GM21390 (cell line): ENCODE measurements around the gene TESPA1.
A peak's percentile ranks its signal among the peaks of the same experiment; 100 is the strongest.
"Not testable (repeated sequence)": the region's sequence is repeated elsewhere in the genome, so short reads cannot be mapped to it uniquely, and the experiment has no call there.

Source experiments
- ATAC-seq: cut with Tn5 transposase; IDR thresholded peaks from one replicate; pipeline ENCODE4 v1.9.1; 2021; ENCODE audit not compliant: unreplicated experiment

Gene TESPA1

GRCh38 chr12:54949073-54949711, 35.4 kb downstream of the TESPA1 start:
- ATAC-seq, result no peak

- no peak for ATAC-seq
Measured at GRCh38 chr12:54948171-54948570, 36.4 kb downstream of the TESPA1 start.

GRCh38 chr12:54945082-54945481, 39.5 kb downstream of the TESPA1 start:
- no peak for ATAC-seq

DNA sequence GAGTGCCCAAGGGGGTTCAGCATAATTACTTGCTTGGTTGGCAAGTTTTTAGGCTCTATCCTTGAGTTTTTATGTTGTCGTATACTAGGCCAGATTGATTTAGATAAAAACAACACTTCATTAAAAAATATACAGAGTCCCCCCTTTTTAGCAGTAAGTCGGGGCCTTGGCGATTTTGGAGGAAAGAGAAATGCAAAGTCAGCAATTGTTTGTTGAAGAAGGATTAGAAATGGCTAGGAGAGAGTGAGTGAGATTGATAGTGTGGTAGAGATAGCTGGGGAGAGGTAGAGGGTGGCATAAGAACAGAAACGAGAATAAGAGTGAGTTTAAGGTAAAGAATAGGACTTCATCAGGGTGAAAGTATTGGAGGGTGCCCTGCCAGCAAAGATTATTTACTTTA, 41.3 kb downstream of the TESPA1 start:
- ATAC-seq, result not testable (repeated sequence)

DNA sequence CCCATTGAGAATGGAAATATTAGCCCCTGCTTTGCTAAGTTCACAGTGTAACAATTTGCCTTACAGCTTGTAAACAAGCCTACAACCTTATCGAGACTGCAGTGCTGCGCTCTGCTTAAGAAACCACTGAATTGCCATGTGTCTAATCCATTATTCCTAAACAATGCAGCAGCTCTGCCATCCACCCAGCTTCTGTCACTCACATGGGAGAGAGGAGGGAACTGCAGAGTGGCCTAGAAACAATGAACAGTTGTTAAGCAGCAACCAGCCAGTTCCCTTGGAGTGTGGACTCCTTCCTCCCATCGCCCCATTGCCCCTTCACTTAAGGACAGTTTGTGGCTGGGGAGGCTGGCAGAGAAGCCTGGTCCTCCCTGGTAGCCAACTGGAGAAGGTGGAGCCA, 42.9 kb downstream of the TESPA1 start:
- ATAC-seq, result no peak

GRCh38 chr12:54940727-54941315, 43.7 kb downstream of the TESPA1 start:
- no peak for ATAC-seq

DNA sequence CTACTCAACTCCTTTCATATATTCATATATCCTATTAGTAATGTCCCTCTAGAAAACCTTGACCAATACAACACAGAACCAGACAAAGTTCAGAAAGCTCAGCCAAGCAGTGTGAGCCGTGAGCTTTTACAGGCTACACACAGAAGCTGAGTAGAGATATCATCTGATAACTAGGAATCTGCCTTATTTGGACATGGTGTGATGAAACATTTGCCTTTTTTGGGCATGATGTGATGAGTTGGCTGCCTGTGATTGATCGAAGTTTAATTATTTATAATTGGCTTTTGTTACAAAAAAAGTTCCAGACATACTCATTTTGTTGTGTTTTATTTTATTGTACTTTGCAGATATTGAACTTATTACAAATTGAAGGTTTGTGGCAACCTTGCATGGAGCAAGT, 46.6 kb downstream of the TESPA1 start:
- no peak for ATAC-seq

- no peak for ATAC-seq
Measured at GRCh38 chr12:54937376-54937775, 47.2 kb downstream of the TESPA1 start.

GRCh38 chr12:54936736-54937135, 47.8 kb downstream of the TESPA1 start:
- no peak for ATAC-seq

- ATAC-seq, result peak; percentile 97
Measured at GRCh38 chr12:54935235-54935951, 49.2 kb downstream of the TESPA1 start.

GRCh38 chr12:54934419-54934818, 50.1 kb downstream of the TESPA1 start:
- ATAC-seq, result no peak

- ATAC-seq, result no peak
Measured at GRCh38 chr12:54933376-54933775, 51.2 kb downstream of the TESPA1 start.

DNA sequence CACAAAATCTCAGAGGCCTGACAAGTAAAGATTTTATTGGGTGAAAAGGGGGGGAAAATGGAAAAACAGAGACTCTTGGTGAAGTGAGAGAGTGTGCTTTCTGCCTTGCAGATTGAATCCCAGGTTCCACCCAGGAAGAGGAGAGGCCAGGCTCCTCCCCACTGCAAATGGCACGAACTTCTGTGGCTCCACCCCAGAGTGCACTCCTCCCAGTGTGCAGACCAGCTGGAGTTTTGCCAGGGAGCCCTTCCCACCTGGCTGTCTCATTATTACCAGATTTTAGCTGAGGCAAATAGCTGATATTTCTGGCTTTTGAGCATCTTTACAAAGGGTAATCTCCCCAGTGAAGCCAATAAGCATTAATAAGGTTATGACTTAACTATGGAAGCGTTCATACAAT, 51.9 kb downstream of the TESPA1 start:
- ATAC-seq, result no peak

- no peak for ATAC-seq
Measured at GRCh38 chr12:54932038-54932437, 52.5 kb downstream of the TESPA1 start.

DNA sequence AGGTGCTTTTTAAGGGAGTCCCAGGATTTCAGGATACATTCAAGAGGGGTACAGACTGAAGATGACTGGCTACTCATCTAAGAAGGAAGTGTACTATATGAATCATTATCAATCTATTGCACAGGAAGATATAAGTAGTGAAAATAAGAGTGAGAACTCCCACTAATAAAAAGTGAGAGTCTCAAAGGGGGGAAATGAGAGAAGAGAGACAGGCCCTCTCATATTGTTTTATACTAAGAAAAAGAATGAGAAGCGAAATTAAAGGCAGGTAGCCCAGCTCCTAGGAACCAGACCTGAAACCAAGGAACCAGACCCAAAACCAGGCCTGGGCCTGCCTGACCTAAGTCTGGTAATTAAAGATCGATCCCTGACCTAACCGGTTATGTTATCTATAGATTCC, 54.6 kb downstream of the TESPA1 start:
- ATAC-seq, result no peak

- ATAC-seq, result no peak
Measured at GRCh38 chr12:54926246-54926645, 58.3 kb downstream of the TESPA1 start.

- no peak for ATAC-seq
Measured at GRCh38 chr12:54924972-54925707, 59.4 kb downstream of the TESPA1 start.

GRCh38 chr12:54917001-54917488, 67.5 kb downstream of the TESPA1 start:
- ATAC-seq, result no peak
